ENCODE data around the gene LATS2.
"Not testable (repeated sequence)": the region's sequence is repeated elsewhere in the genome, so short reads cannot be mapped to it uniquely, and the experiment has no call there.

LATS2 gene

GRCh38 chr13:20989656-20990321 lies 71.6 kb downstream of the LATS2 start:
- DNase-seq: no peak

- DNase-seq: no peak
Measured at GRCh38 chr13:20988909-20989655, 72.3 kb downstream of the LATS2 start.

- DNase-seq: no peak
Measured at GRCh38 chr13:20988033-20988908, 73.1 kb downstream of the LATS2 start.

- DNase-seq: no peak
Measured at GRCh38 chr13:20987599-20987998, 73.8 kb downstream of the LATS2 start.

- DNase-seq: no peak
Measured at GRCh38 chr13:20984879-20985278, 76.5 kb downstream of the LATS2 start.

- DNase-seq: no peak
Measured at GRCh38 chr13:20983386-20983785, 78.0 kb downstream of the LATS2 start.

- DNase-seq: no peak
Measured at GRCh38 chr13:20981370-20982095, 79.9 kb downstream of the LATS2 start.

- DNase-seq: no peak
Measured at GRCh38 chr13:20980899-20981298, 80.5 kb downstream of the LATS2 start.

- no peak for DNase-seq
Measured at GRCh38 chr13:20980430-20980829, 81.0 kb downstream of the LATS2 start.

- DNase-seq: no peak
Measured at GRCh38 chr13:20977394-20977793, 84.0 kb downstream of the LATS2 start.

GRCh38 chr13:20974981-20975585 lies 86.3 kb downstream of the LATS2 start:
- no peak for DNase-seq

- no peak for DNase-seq
Measured at GRCh38 chr13:20973886-20974425, 87.4 kb downstream of the LATS2 start.

GRCh38 chr13:20972731-20973130 lies 88.7 kb downstream of the LATS2 start:
- DNase-seq: no peak

GRCh38 chr13:20969182-20969581 lies 92.2 kb downstream of the LATS2 start:
- no peak for DNase-seq

GRCh38 chr13:20968745-20969144 lies 92.6 kb downstream of the LATS2 start:
- DNase-seq: no peak

GRCh38 chr13:20967340-20967739 lies 94.0 kb downstream of the LATS2 start:
- DNase-seq: no peak

- DNase-seq: no peak
Measured at GRCh38 chr13:20964904-20965303, 96.5 kb downstream of the LATS2 start.

- DNase-seq: not testable (repeated sequence)
Measured at GRCh38 chr13:20961663-20962062, 99.7 kb downstream of the LATS2 start.

GRCh38 chr13:20960663-20961309 lies 100.6 kb downstream of the LATS2 start:
- DNase-seq: no peak

- not testable (repeated sequence) for DNase-seq
Measured at GRCh38 chr13:20957049-20957620, 104.3 kb downstream of the LATS2 start.

GRCh38 chr13:20955496-20955895 lies 105.9 kb downstream of the LATS2 start:
- DNase-seq: no peak
